Neural cell (in vitro differentiated cells): ENCODE results near the gene MIGA2. TPM values are rescaled to one million over a fixed set of nuclear protein-coding genes. Genes with fewer than 3 reads are reported as not detected.

Experiments used
- H2AFZ ChIP-seq: fragments of 200-600, 300-800 bp; sonication (generic), shearing (Covaris generic); 2 replicates; pipeline ENCODE4 v1.6.0; 2014; ENCODE audit warnings: low read depth, mild to moderate bottlenecking, antibody characterized with exemption, low read length, moderate library complexity
- H3F3A ChIP-seq: fragments of 200-600 bp; shearing (Covaris generic); 2 replicates; pipeline ENCODE4 v1.6.1; 2016; ENCODE audit warnings: mild to moderate bottlenecking, moderate library complexity, mixed read lengths, antibody characterized with exemption, low read length; ENCODE audit not compliant: insufficient read depth, poor library complexity, severe bottlenecking
- H3K27ac ChIP-seq: fragments of 200-600, 300-800 bp; sonication (generic), shearing (Covaris generic); 2 replicates; pipeline ENCODE4 v1.5.1; 2014; ENCODE audit warnings: mild to moderate bottlenecking, low read length, moderate library complexity
- H3K27me3 ChIP-seq: fragments of 300-800, 200-600 bp; sonication (generic), shearing (Covaris generic); 2 replicates; pipeline ENCODE4 v1.6.0; 2014; ENCODE audit warnings: mild to moderate bottlenecking, low read depth, low read length, moderate library complexity; ENCODE audit not compliant: insufficient read depth
- H3K36me3 ChIP-seq: fragments of 300-800, 200-600 bp; sonication (generic), shearing (Covaris generic); 2 replicates; pipeline ENCODE4 v1.5.1; 2014; ENCODE audit warnings: mild to moderate bottlenecking, antibody characterized with exemption, low read length, moderate library complexity; ENCODE audit not compliant: insufficient read depth
- H3K4me2 ChIP-seq: fragments of 300-800, 200-600 bp; sonication (generic), shearing (Covaris generic); 2 replicates; pipeline ENCODE4 v1.6.0; 2014; ENCODE audit warnings: mild to moderate bottlenecking, low read length
- H3K4me3 ChIP-seq: fragments of 300-800, 200-600 bp; sonication (generic), shearing (Covaris generic); 2 replicates; pipeline ENCODE4 v1.5.1; 2014; ENCODE audit warnings: mild to moderate bottlenecking, low read length, moderate library complexity
- H3K79me2 ChIP-seq: fragments of 200-600 bp; shearing (Covaris generic); replicated peaks from 2 replicates; pipeline ENCODE4 v1.6.0; 2014; ENCODE audit warnings: mild to moderate bottlenecking, low read length, moderate library complexity; ENCODE audit not compliant: insufficient read depth
- H3K9ac ChIP-seq: fragments of 300-800, 200-600 bp; sonication (generic), shearing (Covaris generic); 2 replicates; pipeline ENCODE4 v1.6.1; 2016; ENCODE audit warnings: mild to moderate bottlenecking, low read length, mixed read lengths
- H3K9me2 ChIP-seq: fragments of 200-600 bp; shearing (Covaris generic); 2 replicates; pipeline ENCODE4 v1.6.1; 2016; ENCODE audit warnings: mild to moderate bottlenecking, low read length, mixed read lengths; ENCODE audit not compliant: insufficient read depth
- H3K9me3 ChIP-seq: fragments of 200-600, 300-800 bp; sonication (generic), shearing (Covaris generic); 2 replicates; pipeline ENCODE4 v1.6.1; 2016; ENCODE audit warnings: mild to moderate bottlenecking, mixed run types, low read length, moderate library complexity, mixed read lengths
- H4K20me1 ChIP-seq: fragments of 200-600 bp; shearing (Covaris generic); 2 replicates; pipeline ENCODE4 v1.6.1; 2016; ENCODE audit warnings: mild to moderate bottlenecking, mixed run types; ENCODE audit not compliant: insufficient read depth
- EP300 ChIP-seq: fragments of 450-650 bp; conservative IDR thresholded peaks from 2 replicates; pipeline ENCODE4 v1.6.1; 2014; ENCODE audit warnings: antibody characterized with exemption, mild to moderate bottlenecking, moderate library complexity; ENCODE audit not compliant: poor library complexity, severe bottlenecking
- EZH2 ChIP-seq: fragments of 200-600, 300-800 bp; shearing (Covaris generic), sonication (generic); IDR thresholded peaks from 2 replicates; pipeline ENCODE4 v1.6.1; 2014; ENCODE audit warnings: antibody characterized with exemption, low read length, borderline replicate concordance, mild to moderate bottlenecking; ENCODE audit not compliant: insufficient read depth, poor library complexity, severe bottlenecking
- MXI1 ChIP-seq: fragments of 450-650 bp; conservative IDR thresholded peaks from 2 replicates; pipeline ENCODE4 v1.6.1; 2014; ENCODE audit warnings: antibody characterized with exemption, mild to moderate bottlenecking; ENCODE audit not compliant: poor library complexity, severe bottlenecking
- POLR2AphosphoS5 ChIP-seq: IDR thresholded peaks from 2 replicates; pipeline ENCODE4 v1.6.1; 2012
- RAD21 ChIP-seq: fragments of 450-650 bp; conservative IDR thresholded peaks from 2 replicates; pipeline ENCODE4 v1.6.1; 2014; ENCODE audit warnings: antibody characterized with exemption, mild to moderate bottlenecking, moderate library complexity
- SMC3 ChIP-seq: fragments of 450-650 bp; conservative IDR thresholded peaks from 2 replicates; pipeline ENCODE4 v1.6.1; 2014; ENCODE audit warnings: antibody characterized with exemption, mild to moderate bottlenecking, moderate library complexity; ENCODE audit not compliant: poor library complexity
- TAF1 ChIP-seq: IDR thresholded peaks from 2 replicates; pipeline ENCODE4 v1.6.1; 2012; ENCODE audit warnings: low read depth
- polyA plus RNA-seq: library from polyadenylated mRNA; depleted of rRNA; stranded (reverse); fragments of >200 nt; gene quantifications from 2 replicates; pipeline ENCODE4 v1.2.3, GENCODE V29; 2014
- TF ChIP-seq, protein P1 (sequence below): fragments of 450-650 bp; IDR thresholded peaks from 2 replicates; pipeline ENCODE4 v1.5.1; 2014; ENCODE audit warnings: antibody characterized with exemption, mild to moderate bottlenecking, moderate library complexity; ENCODE audit not compliant: poor library complexity, severe bottlenecking
- TF ChIP-seq, protein P2 (sequence below): IDR thresholded peaks from 2 replicates; pipeline ENCODE4 v1.6.1; 2012; ENCODE audit warnings: borderline replicate concordance

MIGA2 gene
- polyA plus RNA-seq, 1 donor from 2014 or later: 42.4 TPM

DNA sequence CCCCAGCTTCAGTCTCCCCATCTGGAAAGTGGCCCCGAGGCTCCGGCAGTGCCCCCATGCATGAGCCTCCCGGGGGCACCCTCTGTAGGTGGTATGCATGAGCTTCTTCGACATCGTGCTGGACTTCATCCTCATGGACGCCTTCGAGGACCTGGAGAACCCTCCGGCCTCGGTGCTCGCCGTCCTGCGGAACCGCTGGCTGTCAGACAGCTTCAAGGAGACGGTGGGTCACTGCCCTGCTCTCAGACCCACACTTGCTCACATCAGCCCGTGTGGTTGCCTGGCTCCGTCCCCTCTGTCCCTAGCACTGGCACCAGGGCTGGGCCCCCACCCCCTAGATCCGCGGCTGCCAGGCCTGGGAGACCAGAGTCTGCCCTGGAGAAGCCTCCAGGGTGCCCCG lies 31.7 kb downstream of the MIGA2 start:
- no peaks in the 10 kb centered on the region for H4K20me1 ChIP-seq
- no peaks in the 10 kb centered on the region for H3K9me3 ChIP-seq
- H3K27ac ChIP-seq: no peak overlapping the region
- H3K9ac ChIP-seq: no peak overlapping the region
- H3K27me3 ChIP-seq: no peaks in the 10 kb centered on the region
- no peaks in the 10 kb centered on the region for H3F3A ChIP-seq
- H3K4me3 ChIP-seq: no peak overlapping the region
- H3K36me3 ChIP-seq: no peaks in the 10 kb centered on the region
- TF ChIP-seq POLR2AphosphoS5 (no peak), MXI1 (no peak), TAF1 (no peak), SMC3 (no peak), EP300 (no peak), EZH2 (no peak), RAD21 (no peak)
- TF ChIP-seq, protein P1, sequence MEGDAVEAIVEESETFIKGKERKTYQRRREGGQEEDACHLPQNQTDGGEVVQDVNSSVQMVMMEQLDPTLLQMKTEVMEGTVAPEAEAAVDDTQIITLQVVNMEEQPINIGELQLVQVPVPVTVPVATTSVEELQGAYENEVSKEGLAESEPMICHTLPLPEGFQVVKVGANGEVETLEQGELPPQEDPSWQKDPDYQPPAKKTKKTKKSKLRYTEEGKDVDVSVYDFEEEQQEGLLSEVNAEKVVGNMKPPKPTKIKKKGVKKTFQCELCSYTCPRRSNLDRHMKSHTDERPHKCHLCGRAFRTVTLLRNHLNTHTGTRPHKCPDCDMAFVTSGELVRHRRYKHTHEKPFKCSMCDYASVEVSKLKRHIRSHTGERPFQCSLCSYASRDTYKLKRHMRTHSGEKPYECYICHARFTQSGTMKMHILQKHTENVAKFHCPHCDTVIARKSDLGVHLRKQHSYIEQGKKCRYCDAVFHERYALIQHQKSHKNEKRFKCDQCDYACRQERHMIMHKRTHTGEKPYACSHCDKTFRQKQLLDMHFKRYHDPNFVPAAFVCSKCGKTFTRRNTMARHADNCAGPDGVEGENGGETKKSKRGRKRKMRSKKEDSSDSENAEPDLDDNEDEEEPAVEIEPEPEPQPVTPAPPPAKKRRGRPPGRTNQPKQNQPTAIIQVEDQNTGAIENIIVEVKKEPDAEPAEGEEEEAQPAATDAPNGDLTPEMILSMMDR: no peak
- TF ChIP-seq, protein P2, sequence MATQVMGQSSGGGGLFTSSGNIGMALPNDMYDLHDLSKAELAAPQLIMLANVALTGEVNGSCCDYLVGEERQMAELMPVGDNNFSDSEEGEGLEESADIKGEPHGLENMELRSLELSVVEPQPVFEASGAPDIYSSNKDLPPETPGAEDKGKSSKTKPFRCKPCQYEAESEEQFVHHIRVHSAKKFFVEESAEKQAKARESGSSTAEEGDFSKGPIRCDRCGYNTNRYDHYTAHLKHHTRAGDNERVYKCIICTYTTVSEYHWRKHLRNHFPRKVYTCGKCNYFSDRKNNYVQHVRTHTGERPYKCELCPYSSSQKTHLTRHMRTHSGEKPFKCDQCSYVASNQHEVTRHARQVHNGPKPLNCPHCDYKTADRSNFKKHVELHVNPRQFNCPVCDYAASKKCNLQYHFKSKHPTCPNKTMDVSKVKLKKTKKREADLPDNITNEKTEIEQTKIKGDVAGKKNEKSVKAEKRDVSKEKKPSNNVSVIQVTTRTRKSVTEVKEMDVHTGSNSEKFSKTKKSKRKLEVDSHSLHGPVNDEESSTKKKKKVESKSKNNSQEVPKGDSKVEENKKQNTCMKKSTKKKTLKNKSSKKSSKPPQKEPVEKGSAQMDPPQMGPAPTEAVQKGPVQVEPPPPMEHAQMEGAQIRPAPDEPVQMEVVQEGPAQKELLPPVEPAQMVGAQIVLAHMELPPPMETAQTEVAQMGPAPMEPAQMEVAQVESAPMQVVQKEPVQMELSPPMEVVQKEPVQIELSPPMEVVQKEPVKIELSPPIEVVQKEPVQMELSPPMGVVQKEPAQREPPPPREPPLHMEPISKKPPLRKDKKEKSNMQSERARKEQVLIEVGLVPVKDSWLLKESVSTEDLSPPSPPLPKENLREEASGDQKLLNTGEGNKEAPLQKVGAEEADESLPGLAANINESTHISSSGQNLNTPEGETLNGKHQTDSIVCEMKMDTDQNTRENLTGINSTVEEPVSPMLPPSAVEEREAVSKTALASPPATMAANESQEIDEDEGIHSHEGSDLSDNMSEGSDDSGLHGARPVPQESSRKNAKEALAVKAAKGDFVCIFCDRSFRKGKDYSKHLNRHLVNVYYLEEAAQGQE: no peak
- no peaks in the 10 kb centered on the region for H3K9me2 ChIP-seq
- H3K4me2 ChIP-seq: no peak overlapping the region
- no peak overlapping the region for H2AFZ ChIP-seq
- H3K79me2 ChIP-seq: no peaks in the 10 kb centered on the region

DNA sequence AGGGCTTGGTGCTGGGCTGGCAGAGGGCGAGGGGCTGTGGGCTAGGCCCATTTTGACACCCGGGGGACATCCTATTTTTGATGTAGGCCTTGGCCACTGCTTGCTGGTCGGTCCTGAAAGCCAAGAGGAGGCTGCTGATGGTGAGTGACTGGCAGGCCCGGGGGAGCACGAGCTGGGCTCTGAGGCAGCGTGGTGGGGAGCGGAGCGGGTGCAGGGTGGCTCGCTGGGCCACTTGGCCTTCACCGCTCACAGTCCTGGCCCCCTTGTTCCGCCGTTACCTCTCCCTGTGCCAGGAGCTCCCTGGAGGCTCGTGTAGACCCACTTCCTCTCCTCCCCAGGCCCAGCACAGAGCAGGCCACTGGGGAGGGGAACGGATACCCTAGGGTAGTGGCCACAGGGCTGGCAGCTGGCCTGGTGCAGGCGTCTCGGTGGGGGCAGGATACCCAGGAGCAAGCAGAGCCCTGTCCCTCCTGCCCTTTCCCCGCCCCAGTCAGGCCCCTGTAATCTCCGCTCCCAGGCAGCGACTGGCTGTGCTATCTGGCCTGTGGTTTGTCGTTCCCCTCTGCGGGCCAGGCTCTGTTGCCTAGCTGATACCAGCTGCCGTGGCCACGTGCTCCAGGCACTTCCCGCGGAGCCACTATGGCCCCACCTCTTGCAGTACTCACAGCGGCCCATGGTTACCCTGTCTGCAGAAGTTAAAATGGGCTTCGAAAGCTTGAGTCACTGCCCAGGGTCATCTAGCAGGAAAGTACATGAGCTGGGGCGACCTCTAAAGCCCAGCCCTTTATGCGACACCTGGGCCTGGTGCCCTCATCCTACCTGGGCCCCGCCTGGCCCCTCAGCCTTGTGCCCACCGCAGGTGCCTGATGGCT lies 32.8 kb downstream of the MIGA2 start:
- Histone ChIP-seq H3K27me3 (no peaks in the 10 kb centered on the region), H3K9me3 (no peaks in the 10 kb centered on the region), H3K27ac (no peak overlapping the region), H4K20me1 (no peaks in the 10 kb centered on the region), H3K4me2 (no peak overlapping the region), H2AFZ (no peak overlapping the region), H3K9ac (no peak overlapping the region), H3K36me3 (no peaks in the 10 kb centered on the region), H3K9me2 (no peaks in the 10 kb centered on the region), H3K79me2 (no peaks in the 10 kb centered on the region), H3K4me3 (no peak overlapping the region), H3F3A (no peaks in the 10 kb centered on the region)
- TF ChIP-seq EP300: no peak
- TF ChIP-seq, protein P1: no peak
- TF ChIP-seq, protein P2: no peak
- no peak for TF ChIP-seq TAF1
- no peak for TF ChIP-seq MXI1
- TF ChIP-seq POLR2AphosphoS5: no peak
- no peak for TF ChIP-seq EZH2
- no peak for TF ChIP-seq SMC3
- TF ChIP-seq RAD21: no peak
